GM06990 (cell line): ENCODE results near the gene HIC1.

Experiments used
- DNase-seq: peaks from one replicate; pipeline ENCODE4 v3.0.0-alpha.2; 2011; ENCODE audit not compliant: insufficient read length; ENCODE audit errors: extremely low read depth
- H3K27me3 ChIP-seq: replicated peaks from 2 replicates; pipeline ENCODE4 v1.6.0; 2011; ENCODE audit warnings: low read length; ENCODE audit not compliant: control insufficient read depth, insufficient read depth
- H3K36me3 ChIP-seq: 2 replicates; pipeline ENCODE4 v1.5.1; 2011; ENCODE audit warnings: low read length; ENCODE audit not compliant: control insufficient read depth, insufficient read depth
- H3K4me3 ChIP-seq: replicated peaks from 2 replicates; pipeline ENCODE4 v1.5.1; 2011; ENCODE audit warnings: low read depth, mild to moderate bottlenecking, control low read depth, low read length
- TF ChIP-seq, protein P1 (sequence below): IDR thresholded peaks from 2 replicates; pipeline ENCODE4 v1.5.1; 2011; ENCODE audit warnings: low read length, control low read depth, mild to moderate bottlenecking, inconsistent platforms; ENCODE audit not compliant: insufficient read depth, poor library complexity, severe bottlenecking

HIC1 gene

GRCh38 chr17:2084766-2085647 is 30.1 kb downstream of the HIC1 start:
- TF ChIP-seq, protein P1, sequence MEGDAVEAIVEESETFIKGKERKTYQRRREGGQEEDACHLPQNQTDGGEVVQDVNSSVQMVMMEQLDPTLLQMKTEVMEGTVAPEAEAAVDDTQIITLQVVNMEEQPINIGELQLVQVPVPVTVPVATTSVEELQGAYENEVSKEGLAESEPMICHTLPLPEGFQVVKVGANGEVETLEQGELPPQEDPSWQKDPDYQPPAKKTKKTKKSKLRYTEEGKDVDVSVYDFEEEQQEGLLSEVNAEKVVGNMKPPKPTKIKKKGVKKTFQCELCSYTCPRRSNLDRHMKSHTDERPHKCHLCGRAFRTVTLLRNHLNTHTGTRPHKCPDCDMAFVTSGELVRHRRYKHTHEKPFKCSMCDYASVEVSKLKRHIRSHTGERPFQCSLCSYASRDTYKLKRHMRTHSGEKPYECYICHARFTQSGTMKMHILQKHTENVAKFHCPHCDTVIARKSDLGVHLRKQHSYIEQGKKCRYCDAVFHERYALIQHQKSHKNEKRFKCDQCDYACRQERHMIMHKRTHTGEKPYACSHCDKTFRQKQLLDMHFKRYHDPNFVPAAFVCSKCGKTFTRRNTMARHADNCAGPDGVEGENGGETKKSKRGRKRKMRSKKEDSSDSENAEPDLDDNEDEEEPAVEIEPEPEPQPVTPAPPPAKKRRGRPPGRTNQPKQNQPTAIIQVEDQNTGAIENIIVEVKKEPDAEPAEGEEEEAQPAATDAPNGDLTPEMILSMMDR = no peak
- DNase-seq = no peak

DNA sequence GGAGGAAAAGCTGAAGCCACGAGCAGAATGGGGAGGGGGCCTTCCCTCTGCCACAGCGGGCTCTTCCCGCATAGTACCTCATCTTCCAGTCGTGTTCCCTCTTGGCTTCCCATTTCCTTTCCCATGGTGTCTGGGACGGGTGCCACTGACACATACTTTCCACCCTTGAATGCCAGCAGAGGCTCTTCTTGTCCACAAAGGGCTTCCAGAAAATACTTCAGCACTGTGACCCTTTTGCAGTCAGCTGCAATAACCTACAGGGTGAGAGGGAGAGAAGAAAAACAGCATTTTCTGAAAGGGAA is 30.7 kb downstream of the HIC1 start:
- peaks cover 10% of the 10 kb centered on the region for H3K36me3 ChIP-seq
- TF ChIP-seq, protein P1 = no peak
- DNase-seq = no peak
- H3K4me3 ChIP-seq = no peak overlapping the region
- no peaks in the 10 kb centered on the region for H3K27me3 ChIP-seq

More at GRCh38 chr17:2084766-2085647, 30.1 kb downstream of the HIC1 start:
- no peaks in the 10 kb centered on the region for H3K27me3 ChIP-seq
- H3K4me3 ChIP-seq = no peak overlapping the region
- peaks cover 10% of the 10 kb centered on the region for H3K36me3 ChIP-seq

GRCh38 chr17:2086306-2086705 is 31.4 kb downstream of the HIC1 start:
- DNase-seq = no peak
- no peak overlapping the region for H3K4me3 ChIP-seq
- no peaks in the 10 kb centered on the region for H3K27me3 ChIP-seq
- peaks cover 10% of the 10 kb centered on the region for H3K36me3 ChIP-seq
- TF ChIP-seq, protein P1 = no peak

GRCh38 chr17:2087597-2088211 is 32.8 kb downstream of the HIC1 start:
- peaks cover 6% of the 10 kb centered on the region; the same call in 1 of the 2 replicates for H3K36me3 ChIP-seq
- TF ChIP-seq, protein P1 = no peak
- no peak overlapping the region for H3K4me3 ChIP-seq
- peak; percentile 82 for DNase-seq
- H3K27me3 ChIP-seq = no peaks in the 10 kb centered on the region

GRCh38 chr17:2089021-2089422 is 34.1 kb downstream of the HIC1 start:
- H3K4me3 ChIP-seq = peak overlapping the region; percentile 29; the same call in 1 of the 2 replicates
- H3K36me3 ChIP-seq = peaks cover 6% of the 10 kb centered on the region; the same call in 1 of the 2 replicates
- no peaks in the 10 kb centered on the region for H3K27me3 ChIP-seq
- DNase-seq = no peak
- TF ChIP-seq, protein P1 = no peak
